Neural progenitor cell (in vitro differentiated cells): ENCODE data around the gene FAM32A. TPM values are rescaled to one million over a fixed set of nuclear protein-coding genes. Genes with fewer than 3 reads are reported as not detected.

Experiments used
- DNase-seq: peaks from one replicate; pipeline ENCODE4 v3.0.0-alpha.2; 2016; ENCODE audit warnings: low spot score
- H2AFZ ChIP-seq: fragments of 200-600 bp; sonication (generic); replicated peaks from 2 replicates; pipeline ENCODE4 v1.6.1; 2016; ENCODE audit warnings: antibody characterized with exemption
- H3F3A ChIP-seq: fragments of 200-600 bp; sonication (generic); 2 replicates; pipeline ENCODE4 v1.6.1; 2016; ENCODE audit warnings: antibody characterized with exemption, low read depth
- H3K27ac ChIP-seq: fragments of 200-600 bp; sonication (generic); 2 replicates; pipeline ENCODE4 v1.5.1; 2016; ENCODE audit warnings: mild to moderate bottlenecking
- H3K27me3 ChIP-seq: fragments of 200-600 bp; sonication (generic); 2 replicates; pipeline ENCODE4 v1.6.1; 2016; ENCODE audit warnings: mild to moderate bottlenecking, moderate library complexity
- H3K36me3 ChIP-seq: fragments of 200-600 bp; sonication (generic); 2 replicates; pipeline ENCODE4 v1.5.1; 2016
- H3K4me1 ChIP-seq: fragments of 200-600 bp; sonication (generic); 2 replicates; pipeline ENCODE4 v1.6.1; 2016; ENCODE audit warnings: mixed run types
- H3K4me2 ChIP-seq: fragments of 200-600 bp; sonication (generic); 2 replicates; pipeline ENCODE4 v1.6.1; 2016
- H3K4me3 ChIP-seq: fragments of 200-600 bp; sonication (generic); 2 replicates; pipeline ENCODE4 v1.5.1; 2016
- H3K79me2 ChIP-seq: fragments of 200-600 bp; sonication (generic); 2 replicates; pipeline ENCODE4 v1.6.1; 2016; ENCODE audit warnings: low read depth
- H3K9ac ChIP-seq: fragments of 200-600 bp; sonication (generic); 2 replicates; pipeline ENCODE4 v1.6.1; 2016
- H3K9me3 ChIP-seq: fragments of 200-600 bp; sonication (generic); 2 replicates; pipeline ENCODE4 v1.5.1; 2016; ENCODE audit warnings: low read depth
- H4K20me1 ChIP-seq: fragments of 200-600 bp; sonication (generic); 2 replicates; pipeline ENCODE4 v1.6.1; 2016; ENCODE audit warnings: low read depth
- H3K27ac Mint-ChIP-seq: 3 replicates; pipeline ENCODE4 v1.8.0; 2021; ENCODE audit warnings: mixed read lengths
- H3K27me3 Mint-ChIP-seq: 2 replicates; pipeline ENCODE4 v1.8.0; 2022; ENCODE audit warnings: low read depth, mild to moderate bottlenecking, inconsistent platforms, moderate library complexity, mixed read lengths; ENCODE audit not compliant: insufficient read depth
- H3K36me3 Mint-ChIP-seq: 3 replicates; pipeline ENCODE4 v1.8.0; 2021; ENCODE audit warnings: mixed read lengths
- H3K4me1 Mint-ChIP-seq: 3 replicates; pipeline ENCODE4 v1.8.0; 2021; ENCODE audit warnings: mixed read lengths
- H3K4me3 Mint-ChIP-seq: 3 replicates; pipeline ENCODE4 v1.8.0; 2021; ENCODE audit warnings: mild to moderate bottlenecking, moderate library complexity, mixed read lengths
- H3K9me3 Mint-ChIP-seq: 3 replicates; pipeline ENCODE4 v1.8.0; 2020; ENCODE audit warnings: mixed read lengths
- EZH2 ChIP-seq: fragments of 200-600 bp; sonication (generic); IDR thresholded peaks from 2 replicates; pipeline ENCODE4 v1.6.1; 2017; ENCODE audit warnings: antibody characterized with exemption, mild to moderate bottlenecking, moderate library complexity
- EZH2phosphoT487 ChIP-seq: fragments of 200-600 bp; sonication (generic); IDR thresholded peaks from 2 replicates; pipeline ENCODE4 v1.6.1; 2017; ENCODE audit warnings: antibody characterized with exemption
- total RNA-seq: library from RNA; depleted of rRNA; stranded (reverse); fragments of >200 nt; gene quantifications from 2 replicates; pipeline ENCODE4 v1.2.3, GENCODE V29; 2015; ENCODE audit warnings: low replicate concordance
- TF ChIP-seq, protein P1 (sequence below): fragments of 200-600 bp; sonication (generic); IDR thresholded peaks from 2 replicates; pipeline ENCODE4 v1.5.1; 2017; ENCODE audit warnings: antibody characterized with exemption, mild to moderate bottlenecking

The FAM32A gene
- total RNA-seq, 1 donor from 2014 or later, result 139 TPM

DNA sequence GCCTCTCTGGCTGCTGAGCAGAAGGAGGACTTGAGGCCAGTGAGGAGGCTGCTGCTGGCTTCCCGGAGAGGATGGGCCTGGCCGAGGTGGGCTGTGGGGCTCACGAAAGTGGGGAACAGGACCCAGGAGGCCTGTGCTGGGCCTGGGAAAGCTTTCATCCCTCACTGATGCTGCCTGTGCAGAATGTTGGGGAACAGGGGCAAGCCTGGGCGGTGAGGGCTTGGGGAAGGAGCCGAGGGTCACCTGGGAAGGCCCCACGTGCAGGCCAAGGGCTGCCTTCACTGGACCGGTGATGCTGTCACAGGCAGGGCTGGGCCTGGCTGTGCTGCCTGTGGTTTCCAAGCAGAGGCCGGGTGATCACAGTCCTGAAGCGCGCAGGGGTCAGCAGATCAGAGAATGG is 21.9 kb downstream of the FAM32A start:
- no peaks in the 10 kb centered on the region for H3K79me2 ChIP-seq
- H3K4me1 ChIP-seq, result no peaks in the 10 kb centered on the region
- TF ChIP-seq, protein P1, sequence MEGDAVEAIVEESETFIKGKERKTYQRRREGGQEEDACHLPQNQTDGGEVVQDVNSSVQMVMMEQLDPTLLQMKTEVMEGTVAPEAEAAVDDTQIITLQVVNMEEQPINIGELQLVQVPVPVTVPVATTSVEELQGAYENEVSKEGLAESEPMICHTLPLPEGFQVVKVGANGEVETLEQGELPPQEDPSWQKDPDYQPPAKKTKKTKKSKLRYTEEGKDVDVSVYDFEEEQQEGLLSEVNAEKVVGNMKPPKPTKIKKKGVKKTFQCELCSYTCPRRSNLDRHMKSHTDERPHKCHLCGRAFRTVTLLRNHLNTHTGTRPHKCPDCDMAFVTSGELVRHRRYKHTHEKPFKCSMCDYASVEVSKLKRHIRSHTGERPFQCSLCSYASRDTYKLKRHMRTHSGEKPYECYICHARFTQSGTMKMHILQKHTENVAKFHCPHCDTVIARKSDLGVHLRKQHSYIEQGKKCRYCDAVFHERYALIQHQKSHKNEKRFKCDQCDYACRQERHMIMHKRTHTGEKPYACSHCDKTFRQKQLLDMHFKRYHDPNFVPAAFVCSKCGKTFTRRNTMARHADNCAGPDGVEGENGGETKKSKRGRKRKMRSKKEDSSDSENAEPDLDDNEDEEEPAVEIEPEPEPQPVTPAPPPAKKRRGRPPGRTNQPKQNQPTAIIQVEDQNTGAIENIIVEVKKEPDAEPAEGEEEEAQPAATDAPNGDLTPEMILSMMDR, result no peak
- TF ChIP-seq EZH2phosphoT487 (no peak), EZH2 (no peak)
- H3K4me3 Mint-ChIP-seq, result no peak overlapping the region
- H3K27ac Mint-ChIP-seq, result no peak overlapping the region
- no peak for DNase-seq
- no peak overlapping the region for H2AFZ ChIP-seq
- H4K20me1 ChIP-seq, result no peaks in the 10 kb centered on the region
- no peaks in the 10 kb centered on the region for H3K27me3 Mint-ChIP-seq
- H3K4me1 Mint-ChIP-seq, result peaks cover under 1% of the 10 kb centered on the region
- no peaks in the 10 kb centered on the region for H3K27me3 ChIP-seq
- H3K4me2 ChIP-seq, result no peak overlapping the region
- H3K27ac ChIP-seq, result no peak overlapping the region
- H3K9me3 Mint-ChIP-seq, result peaks cover 7% of the 10 kb centered on the region
- no peaks in the 10 kb centered on the region for H3K36me3 ChIP-seq
- H3K9ac ChIP-seq, result no peak overlapping the region
- no peaks in the 10 kb centered on the region for H3K9me3 ChIP-seq
- H3F3A ChIP-seq, result no peaks in the 10 kb centered on the region
- peaks cover 44% of the 10 kb centered on the region for H3K36me3 Mint-ChIP-seq
- no peak overlapping the region for H3K4me3 ChIP-seq

DNA sequence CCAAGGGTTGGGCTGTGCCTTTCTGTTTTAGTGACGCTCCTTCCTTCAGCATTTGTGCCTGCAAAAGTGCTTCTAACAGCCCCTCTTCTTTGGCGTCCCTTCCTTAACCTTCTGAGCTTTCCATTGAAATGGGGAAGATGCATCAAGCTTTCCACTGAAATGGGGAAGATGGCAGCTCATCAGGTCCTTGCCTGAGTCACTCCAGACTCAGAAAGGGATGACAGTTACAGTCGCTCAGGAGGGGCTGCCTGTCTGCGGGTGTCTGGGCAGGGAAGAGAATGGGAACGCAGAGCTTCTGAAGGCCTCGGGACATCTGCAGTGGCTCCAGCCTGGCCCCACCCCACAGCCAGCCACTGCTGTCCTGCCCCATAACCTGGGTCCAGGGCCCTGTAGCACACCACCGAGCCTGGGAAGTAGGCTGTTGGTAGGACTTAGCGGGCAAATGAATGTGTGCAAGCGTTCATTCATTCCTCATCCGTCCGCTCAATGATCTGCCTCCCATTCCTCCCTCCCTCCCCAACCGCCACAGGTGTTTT is 22.3 kb downstream of the FAM32A start:
- Histone ChIP-seq H3K79me2 (peaks cover under 1% of the 10 kb centered on the region), H3K4me3 (no peak overlapping the region), H3F3A (no peaks in the 10 kb centered on the region), H3K27ac (no peak overlapping the region), H3K9me3 (no peaks in the 10 kb centered on the region), H3K36me3 (no peaks in the 10 kb centered on the region), H3K4me2 (no peak overlapping the region), H3K27me3 (no peaks in the 10 kb centered on the region), H3K4me1 (no peaks in the 10 kb centered on the region), H2AFZ (no peak overlapping the region), H4K20me1 (no peaks in the 10 kb centered on the region), H3K9ac (no peak overlapping the region)
- TF ChIP-seq, protein P1, result no peak
- no peak for TF ChIP-seq EZH2phosphoT487
- H3K27me3 Mint-ChIP-seq, result no peaks in the 10 kb centered on the region
- no peak overlapping the region for H3K4me3 Mint-ChIP-seq
- H3K9me3 Mint-ChIP-seq, result peaks cover 10% of the 10 kb centered on the region
- peaks cover 5% of the 10 kb centered on the region for H3K4me1 Mint-ChIP-seq
- peaks cover 45% of the 10 kb centered on the region for H3K36me3 Mint-ChIP-seq
- H3K27ac Mint-ChIP-seq, result no peak overlapping the region
- DNase-seq, result no peak

DNA sequence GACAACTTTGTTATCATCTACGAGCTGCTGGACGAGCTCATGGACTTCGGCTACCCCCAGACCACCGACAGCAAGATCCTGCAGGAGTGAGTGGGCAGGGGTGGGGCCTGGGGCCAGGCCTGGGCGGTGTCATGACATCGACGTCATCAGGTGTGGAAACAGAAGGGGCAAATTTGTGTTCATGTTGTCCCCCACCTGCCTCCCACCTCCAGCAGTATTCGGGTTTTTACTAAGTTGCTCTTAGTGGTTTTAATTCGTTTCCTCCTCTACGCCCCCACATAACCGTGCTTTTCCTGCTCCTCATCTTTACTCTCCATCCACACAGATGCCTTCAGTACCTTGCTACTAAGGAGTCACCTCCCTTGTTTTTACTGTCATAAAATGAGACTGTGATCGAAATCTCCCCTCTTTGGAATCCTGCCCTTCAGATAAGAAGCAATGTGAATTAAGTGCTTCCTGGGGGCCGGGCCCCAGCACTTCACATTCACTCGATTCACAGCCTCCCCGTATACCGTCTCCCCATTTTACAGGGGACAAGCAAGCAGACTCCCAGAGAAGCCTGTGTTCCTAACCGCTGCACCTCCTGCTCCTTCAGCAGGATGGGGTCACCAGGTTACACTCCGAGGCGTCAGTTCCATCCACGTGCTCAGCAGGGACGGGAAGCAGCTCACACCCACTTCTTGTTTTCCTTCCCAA is 23.0 kb downstream of the FAM32A start:
- Histone ChIP-seq H3K79me2 (peaks cover 7% of the 10 kb centered on the region), H3K27ac (no peak overlapping the region), H3K36me3 (no peaks in the 10 kb centered on the region), H4K20me1 (no peaks in the 10 kb centered on the region), H2AFZ (no peak overlapping the region), H3K9me3 (no peaks in the 10 kb centered on the region), H3K4me2 (no peak overlapping the region), H3K9ac (no peak overlapping the region), H3K27me3 (no peaks in the 10 kb centered on the region), H3F3A (no peaks in the 10 kb centered on the region), H3K4me1 (no peaks in the 10 kb centered on the region), H3K4me3 (no peak overlapping the region)
- Mint-ChIP-seq H3K4me3 (no peak overlapping the region), H3K27ac (no peak overlapping the region), H3K27me3 (no peaks in the 10 kb centered on the region), H3K9me3 (peaks cover 12% of the 10 kb centered on the region), H3K36me3 (peaks cover 45% of the 10 kb centered on the region), H3K4me1 (peaks cover 11% of the 10 kb centered on the region)
- DNase-seq, result no peak
- no peak for TF ChIP-seq EZH2phosphoT487
